Fibroblast of skin of back (primary cell): ENCODE measurements around the gene SLCO3A1.
"Not testable (repeated sequence)": the region's sequence is repeated elsewhere in the genome, so short reads cannot be mapped to it uniquely, and the experiment has no call there.

Source experiments
- DNase-seq: peaks from one replicate; pipeline ENCODE4 v3.0.0-alpha.2; 2013

The SLCO3A1 gene

DNA sequence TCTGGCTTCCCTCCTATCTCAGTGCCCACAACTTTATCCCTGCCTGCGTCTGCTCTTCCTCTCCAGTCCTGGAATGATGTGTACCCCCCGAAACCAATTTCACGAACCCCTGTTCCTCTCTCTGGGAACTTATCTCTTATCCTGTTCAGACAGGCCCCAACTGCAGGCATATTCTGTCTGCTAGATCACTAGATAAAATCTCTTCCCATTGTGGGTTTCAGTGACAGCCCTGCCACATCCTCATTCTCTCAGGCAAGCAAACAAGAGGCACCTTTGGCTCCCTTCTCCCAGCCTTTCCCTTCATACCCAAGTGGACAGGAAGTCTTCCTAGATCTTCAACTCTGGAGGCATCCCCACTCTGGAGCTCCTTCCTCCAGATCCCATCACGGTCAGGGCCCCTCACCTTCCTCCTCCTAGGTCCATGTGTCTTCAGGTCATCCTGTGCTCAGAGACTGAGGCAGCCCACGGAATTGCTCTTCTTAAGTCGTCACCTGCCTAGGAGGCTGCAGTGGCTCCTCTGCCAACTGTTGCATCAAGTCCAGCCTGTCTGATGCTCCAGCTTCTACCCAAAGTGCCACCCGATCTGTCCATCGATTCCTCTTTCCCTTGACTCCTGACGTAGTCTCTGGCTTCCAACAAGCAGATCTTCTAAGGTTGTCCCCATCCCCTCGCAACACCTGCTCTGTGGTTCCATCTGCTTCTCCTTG is 190.8 kb downstream of the SLCO3A1 start:
- no peak for DNase-seq

- no peak for DNase-seq
Observed at GRCh38 chr15:92047900-92048299, 194.4 kb downstream of the SLCO3A1 start.

DNA sequence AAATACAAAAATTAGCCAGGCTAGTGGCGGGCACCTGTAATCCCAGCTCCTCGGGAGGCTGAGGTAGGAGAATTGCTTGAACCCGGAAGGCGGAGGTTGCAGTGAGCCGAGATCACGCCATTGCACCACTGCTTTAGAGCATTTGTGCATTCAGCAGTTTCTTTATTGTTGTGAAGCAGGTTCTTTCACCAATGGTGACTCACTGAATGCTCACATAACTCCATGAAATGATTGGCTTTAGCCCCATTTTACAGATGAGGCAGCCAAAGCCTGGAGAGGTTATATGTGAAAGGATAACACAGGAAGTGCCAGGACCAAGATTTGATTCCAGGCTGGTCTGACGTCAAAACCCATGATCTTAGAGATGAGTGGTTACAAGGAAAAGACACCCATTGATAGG is 195.2 kb downstream of the SLCO3A1 start:
- no peak for DNase-seq

- DNase-seq = no peak
Observed at GRCh38 chr15:92049290-92049989, 195.9 kb downstream of the SLCO3A1 start.

DNA sequence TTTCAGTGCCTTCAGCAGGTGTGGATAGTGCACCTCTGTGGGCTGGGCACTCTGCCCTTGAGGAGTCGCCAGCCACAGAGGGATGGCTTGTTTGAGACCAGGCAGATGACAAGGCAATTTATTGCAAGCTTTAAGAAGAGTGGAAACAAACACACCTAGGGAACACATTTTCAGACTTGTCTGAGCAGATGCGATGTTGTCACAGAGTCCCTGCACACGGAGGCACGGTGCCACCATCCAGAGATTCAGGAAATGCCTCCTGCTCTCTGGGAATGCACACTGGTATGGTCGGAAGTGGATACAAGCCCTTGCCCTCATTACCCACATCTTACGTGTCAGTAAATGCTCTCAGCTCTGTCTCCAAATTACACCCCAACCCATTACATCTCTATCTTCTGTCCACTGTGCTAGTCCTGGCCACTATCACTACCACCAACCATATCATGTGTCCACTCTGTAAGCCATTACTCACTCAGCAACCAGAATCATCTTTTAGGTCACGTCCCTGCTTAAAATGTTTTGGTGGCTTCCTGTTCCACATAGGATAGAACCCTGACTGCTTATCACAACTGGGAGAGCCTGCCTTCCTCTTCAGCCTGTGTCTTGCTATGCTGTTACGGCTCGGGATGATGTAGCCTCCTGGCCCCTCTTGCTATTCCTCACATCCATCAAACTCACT is 196.9 kb downstream of the SLCO3A1 start:
- DNase-seq = no peak

DNA sequence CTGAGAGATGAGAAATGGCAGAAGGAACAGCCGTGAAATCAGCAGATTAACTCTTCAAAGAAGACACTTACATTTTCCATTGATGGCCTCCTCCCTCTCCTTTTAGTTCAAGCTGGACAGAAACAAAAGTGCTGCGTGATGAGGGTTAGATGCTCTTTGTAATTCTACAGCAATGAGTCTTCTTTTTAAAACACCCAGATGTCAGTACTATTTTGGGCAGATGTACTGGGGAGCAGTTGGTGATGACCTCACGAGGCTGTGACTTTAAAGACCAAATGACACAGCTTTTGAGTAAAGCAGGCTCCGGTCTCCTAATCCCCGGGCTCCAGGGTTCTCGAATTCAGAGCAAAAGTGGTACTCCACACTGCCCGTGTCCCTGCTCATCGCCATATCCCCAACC is 198.2 kb downstream of the SLCO3A1 start:
- no peak for DNase-seq

- no peak for DNase-seq
Observed at GRCh38 chr15:92053753-92054316, 200.3 kb downstream of the SLCO3A1 start.

DNA sequence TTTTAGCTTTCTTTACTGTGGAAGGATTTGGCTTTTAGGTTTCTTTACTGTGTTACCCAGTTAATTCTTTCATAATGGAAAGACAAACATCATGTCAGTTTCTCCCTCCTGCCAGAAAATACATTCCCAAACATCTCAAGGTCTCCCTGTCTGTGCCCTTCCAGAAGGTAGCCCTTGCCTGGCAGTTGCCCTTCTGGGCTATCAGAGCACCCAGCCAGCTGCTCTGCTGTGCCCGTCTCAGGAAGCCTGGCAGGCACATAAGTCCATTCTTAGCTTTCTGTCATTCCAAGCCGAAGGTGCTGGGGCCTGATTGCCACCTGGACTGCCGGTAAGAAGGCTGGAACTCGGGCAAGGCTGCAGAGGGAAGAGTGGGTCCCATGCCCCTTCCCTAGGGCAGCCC is 203.4 kb downstream of the SLCO3A1 start:
- DNase-seq = no peak

DNA sequence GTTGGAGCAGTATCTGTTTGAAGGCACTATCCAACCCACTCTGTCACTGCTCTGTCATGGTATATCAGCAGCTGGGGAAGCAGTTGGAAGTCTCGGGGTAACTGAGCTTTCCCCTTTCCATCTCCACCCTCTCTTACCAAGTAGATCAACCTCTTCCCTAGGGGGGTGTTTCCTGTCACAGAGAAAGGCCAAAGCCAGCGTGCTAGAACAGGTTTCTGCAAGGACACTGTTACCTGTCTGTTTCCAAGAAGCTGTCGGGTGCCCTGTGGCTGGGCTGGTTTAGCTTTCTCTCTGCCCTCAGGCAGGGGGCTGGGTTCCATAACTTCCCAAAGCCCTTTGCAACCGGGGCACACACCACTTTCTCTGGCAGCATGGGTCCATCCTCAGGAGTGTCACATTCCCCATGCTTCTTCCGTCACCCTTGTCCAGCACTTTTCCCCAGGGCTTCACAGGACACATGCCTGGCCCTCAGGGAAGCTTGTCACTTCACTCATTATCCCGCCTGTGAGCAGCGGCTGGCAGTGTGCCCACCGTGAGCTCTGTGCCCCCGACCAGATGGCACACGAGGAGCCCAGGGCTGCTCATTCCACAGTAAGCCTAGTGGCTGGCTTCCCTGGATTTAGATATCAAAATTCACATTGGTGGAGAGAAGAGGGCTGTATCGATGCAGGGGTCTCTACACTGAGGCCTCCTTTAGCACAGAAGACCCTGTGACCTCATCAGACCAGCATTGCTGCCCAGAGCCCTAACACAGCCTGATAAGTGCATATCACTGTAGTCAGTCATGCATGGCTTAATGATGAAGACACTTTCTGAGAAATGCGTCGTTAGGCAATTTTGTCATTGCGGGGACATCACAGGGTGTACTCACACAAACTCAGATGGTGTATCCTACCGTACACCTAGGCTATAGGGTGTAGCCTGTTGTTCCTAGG is 205.8 kb downstream of the SLCO3A1 start:
- no peak for DNase-seq

- DNase-seq = not testable (repeated sequence)
Observed at GRCh38 chr15:92059971-92060311, 206.4 kb downstream of the SLCO3A1 start.

- no peak for DNase-seq
Observed at GRCh38 chr15:92061511-92062195, 208.1 kb downstream of the SLCO3A1 start.

- DNase-seq = no peak
Observed at GRCh38 chr15:92062505-92062904, 209.0 kb downstream of the SLCO3A1 start.

- peak; percentile 12 for DNase-seq
Observed at GRCh38 chr15:92068121-92068520, 214.6 kb downstream of the SLCO3A1 start.

DNA sequence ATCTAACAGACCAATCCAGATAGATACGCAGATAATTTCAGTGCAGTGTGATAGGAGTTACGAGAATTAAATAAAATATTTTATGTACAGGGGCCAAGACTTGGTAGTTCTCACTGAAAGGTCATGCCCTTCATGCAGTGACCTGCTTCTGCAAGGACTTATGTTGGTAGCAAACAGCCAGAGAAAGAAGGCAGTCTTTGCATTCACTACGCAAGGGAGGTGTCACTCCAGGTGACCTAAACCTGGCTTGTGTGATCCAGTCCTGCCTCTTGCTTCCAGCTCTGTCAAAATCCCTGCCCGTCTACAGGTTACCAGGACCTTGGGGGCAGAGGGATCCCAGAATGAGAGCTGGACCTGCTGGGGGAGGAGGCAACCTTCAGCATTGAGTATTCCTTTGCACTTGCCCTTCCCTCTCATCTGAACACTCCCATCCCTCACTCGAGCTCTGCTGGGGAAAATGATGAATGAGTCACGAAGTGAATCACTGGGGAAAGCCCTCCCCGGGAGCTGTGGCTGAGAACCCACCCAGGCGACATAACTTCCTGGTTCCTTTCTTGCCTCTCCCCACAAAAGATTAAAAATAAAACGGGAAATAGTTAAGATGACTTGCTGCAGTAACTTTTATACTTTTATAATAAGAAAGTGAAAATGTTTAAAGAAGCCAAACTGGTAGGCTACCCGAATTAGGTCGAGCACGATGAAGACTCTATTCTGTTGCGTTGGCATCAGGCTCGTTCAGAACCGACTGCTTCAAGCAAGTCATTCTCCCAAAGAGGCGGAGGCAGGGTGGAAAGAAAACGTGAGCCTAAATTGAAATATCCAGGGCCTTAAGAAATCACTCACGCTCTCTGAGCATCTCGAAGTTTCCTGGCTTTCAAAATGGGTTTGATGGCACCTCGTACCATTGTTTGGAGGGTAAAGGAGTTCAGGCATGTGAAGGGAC is 216.1 kb downstream of the SLCO3A1 start:
- peak; percentile 91 for DNase-seq

- not testable (repeated sequence) for DNase-seq
Observed at GRCh38 chr15:92070251-92070650, 216.7 kb downstream of the SLCO3A1 start.

- no peak for DNase-seq
Observed at GRCh38 chr15:92071045-92071634, 217.6 kb downstream of the SLCO3A1 start.

GRCh38 chr15:92073044-92073785 is 219.7 kb downstream of the SLCO3A1 start:
- DNase-seq = no peak

DNA sequence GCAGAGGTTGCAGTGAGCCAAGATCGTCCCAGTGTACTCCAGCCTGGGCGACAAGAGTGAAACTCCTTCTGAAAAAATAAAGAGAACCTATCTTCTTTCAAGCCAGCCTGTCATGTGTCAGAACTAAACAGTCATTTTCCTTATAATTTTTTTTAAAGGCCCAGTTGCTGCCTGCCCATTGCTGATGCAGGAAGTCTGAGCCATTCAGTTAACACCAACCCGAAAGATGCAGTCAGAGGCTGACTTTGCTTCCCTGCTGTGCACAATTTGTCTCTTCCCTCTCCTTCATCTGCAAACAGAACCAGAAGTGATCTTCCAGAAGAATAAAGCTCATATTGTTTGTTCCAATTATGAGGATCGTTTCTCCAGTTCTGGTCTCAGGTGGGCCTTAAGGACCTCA is 220.6 kb downstream of the SLCO3A1 start:
- DNase-seq = no peak

- DNase-seq = peak; percentile 49
Observed at GRCh38 chr15:92074646-92075045, 221.1 kb downstream of the SLCO3A1 start.
